Measurements from ENCODE around the gene WDR43. TPM values are rescaled to one million over a fixed set of nuclear protein-coding genes. Genes with fewer than 3 reads are reported as not detected.

WDR43 gene
- total and polyA plus RNA-seq, 12 donors = 7.2 to 69.8 (median 31.2) TPM

DNA sequence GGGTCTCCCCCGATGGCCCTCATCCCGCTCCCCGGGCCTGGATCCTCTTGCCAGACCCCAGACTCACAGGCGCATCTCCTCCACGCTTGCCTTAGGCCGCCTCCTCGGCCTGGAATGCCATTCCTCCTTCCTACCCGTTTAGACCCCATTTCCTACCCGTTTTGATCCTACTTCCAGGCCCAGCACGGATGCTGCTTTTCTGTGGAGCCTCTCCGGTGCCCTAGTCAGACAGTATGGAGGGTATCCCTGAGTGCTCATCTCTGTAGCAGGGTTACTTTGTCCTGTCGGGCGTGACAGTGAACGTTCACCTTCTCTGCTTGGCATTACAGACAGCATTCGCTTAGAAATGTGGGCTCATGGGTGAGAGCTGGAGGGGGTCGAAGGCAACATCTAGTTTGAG is 96.0 kb downstream of the WDR43 start:
- intact Hi-C loops (cut with DNase I) = no loop called here
- H3K27ac ChIP-seq = peak overlapping the region in 1 of 5 donors; percentile 16
- H3K9me3 ChIP-seq (replicated peaks in 1 of 3) = no peaks in the 10 kb centered on the region
- no peak for DNase-seq
- WGBS, 4 donors = 79 to 86% (median 83%) methylated on average over 16 of the region's 16 CpGs
- H3K4me3 ChIP-seq = no peak overlapping the region
- no peaks in the 10 kb centered on the region for H3K4me1 ChIP-seq (replicated peaks in 1 of 2)
- TF ChIP-seq, protein P1, sequence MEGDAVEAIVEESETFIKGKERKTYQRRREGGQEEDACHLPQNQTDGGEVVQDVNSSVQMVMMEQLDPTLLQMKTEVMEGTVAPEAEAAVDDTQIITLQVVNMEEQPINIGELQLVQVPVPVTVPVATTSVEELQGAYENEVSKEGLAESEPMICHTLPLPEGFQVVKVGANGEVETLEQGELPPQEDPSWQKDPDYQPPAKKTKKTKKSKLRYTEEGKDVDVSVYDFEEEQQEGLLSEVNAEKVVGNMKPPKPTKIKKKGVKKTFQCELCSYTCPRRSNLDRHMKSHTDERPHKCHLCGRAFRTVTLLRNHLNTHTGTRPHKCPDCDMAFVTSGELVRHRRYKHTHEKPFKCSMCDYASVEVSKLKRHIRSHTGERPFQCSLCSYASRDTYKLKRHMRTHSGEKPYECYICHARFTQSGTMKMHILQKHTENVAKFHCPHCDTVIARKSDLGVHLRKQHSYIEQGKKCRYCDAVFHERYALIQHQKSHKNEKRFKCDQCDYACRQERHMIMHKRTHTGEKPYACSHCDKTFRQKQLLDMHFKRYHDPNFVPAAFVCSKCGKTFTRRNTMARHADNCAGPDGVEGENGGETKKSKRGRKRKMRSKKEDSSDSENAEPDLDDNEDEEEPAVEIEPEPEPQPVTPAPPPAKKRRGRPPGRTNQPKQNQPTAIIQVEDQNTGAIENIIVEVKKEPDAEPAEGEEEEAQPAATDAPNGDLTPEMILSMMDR (IDR thresholded peaks at IDR 0.05) = no peak
- no peak for TF ChIP-seq POLR2A (IDR thresholded peaks at IDR 0.05)
- H3K27me3 ChIP-seq = no peaks in the 10 kb centered on the region
- no peaks in the 10 kb centered on the region for H3K36me3 ChIP-seq (replicated peaks in 1 of 2)

DNA sequence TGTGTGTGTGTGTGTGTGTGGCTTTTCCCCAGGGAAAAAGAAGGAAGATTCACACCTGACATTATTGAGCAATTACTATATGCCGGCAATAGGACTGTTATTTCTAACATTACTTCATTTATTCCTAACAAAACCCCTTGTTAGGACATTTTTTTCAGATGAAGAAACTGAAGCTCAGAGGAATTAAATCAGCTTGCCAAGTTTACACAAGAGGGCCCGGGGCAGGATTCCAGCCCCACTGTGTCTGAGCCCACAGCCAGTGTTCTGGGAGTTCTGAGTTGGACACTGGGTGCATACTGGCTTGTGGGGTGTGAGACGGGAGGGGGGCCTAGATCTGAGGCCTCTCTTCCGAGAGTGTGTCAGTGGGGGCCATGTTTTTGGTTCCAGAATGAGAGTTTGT is 96.6 kb downstream of the WDR43 start:
- intact Hi-C loops (cut with DNase I) = no loop called here
- Histone ChIP-seq H3K4me3 (no peak overlapping the region), H3K9me3 (replicated peaks in 1 of 3) (no peaks in the 10 kb centered on the region), H3K27ac (peak overlapping the region in 1 of 5 donors; percentile 16), H3K27me3 (no peaks in the 10 kb centered on the region), H3K36me3 (replicated peaks in 1 of 2) (no peaks in the 10 kb centered on the region), H3K4me1 (replicated peaks in 1 of 2) (no peaks in the 10 kb centered on the region)
- no peak for TF ChIP-seq POLR2A (IDR thresholded peaks at IDR 0.05)
- TF ChIP-seq, protein P1 (IDR thresholded peaks at IDR 0.05) = no peak
- 73 to 84% (median 78%) methylated on average over 1 to 4 of the region's 4 CpGs for WGBS, 4 donors
- peak in 2 of 7 donors; percentile 27 to 35 for DNase-seq

DNA sequence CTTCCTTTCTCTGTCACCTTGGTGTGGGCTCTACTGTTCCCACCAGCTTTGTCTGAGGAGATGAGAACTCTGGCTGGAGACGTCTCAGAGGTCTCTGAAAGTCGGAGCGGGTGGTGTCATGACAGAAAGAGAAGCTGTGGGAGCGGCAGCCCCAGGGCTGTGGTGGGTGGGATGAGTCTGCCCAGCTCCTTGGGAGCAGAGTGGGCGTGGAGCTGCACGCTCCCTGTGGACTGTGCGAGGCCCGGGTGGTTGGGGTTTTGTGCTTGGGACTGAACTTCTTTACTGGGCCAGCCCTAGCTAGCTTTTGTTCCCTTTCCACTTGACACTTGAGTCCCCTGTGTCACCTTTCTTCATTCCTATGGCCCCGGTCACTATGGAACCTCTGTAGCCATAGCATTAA is 97.0 kb downstream of the WDR43 start:
- no peaks in the 10 kb centered on the region for H3K36me3 ChIP-seq (replicated peaks in 1 of 2)
- H3K9me3 ChIP-seq (replicated peaks in 1 of 3) = no peaks in the 10 kb centered on the region
- no peak overlapping the region for H3K27ac ChIP-seq
- no peaks in the 10 kb centered on the region for H3K4me1 ChIP-seq (replicated peaks in 1 of 2)
- WGBS, 4 donors = 85 to 90% (median 86%) methylated on average over 4 to 9 of the region's 9 CpGs
- H3K27me3 ChIP-seq = no peaks in the 10 kb centered on the region
- TF ChIP-seq POLR2A (IDR thresholded peaks at IDR 0.05) = no peak
- TF ChIP-seq, protein P1 (IDR thresholded peaks at IDR 0.05) = no peak
- no peak for DNase-seq
- intact Hi-C loops (cut with DNase I) = no loop called here
- H3K4me3 ChIP-seq = no peak overlapping the region

DNA sequence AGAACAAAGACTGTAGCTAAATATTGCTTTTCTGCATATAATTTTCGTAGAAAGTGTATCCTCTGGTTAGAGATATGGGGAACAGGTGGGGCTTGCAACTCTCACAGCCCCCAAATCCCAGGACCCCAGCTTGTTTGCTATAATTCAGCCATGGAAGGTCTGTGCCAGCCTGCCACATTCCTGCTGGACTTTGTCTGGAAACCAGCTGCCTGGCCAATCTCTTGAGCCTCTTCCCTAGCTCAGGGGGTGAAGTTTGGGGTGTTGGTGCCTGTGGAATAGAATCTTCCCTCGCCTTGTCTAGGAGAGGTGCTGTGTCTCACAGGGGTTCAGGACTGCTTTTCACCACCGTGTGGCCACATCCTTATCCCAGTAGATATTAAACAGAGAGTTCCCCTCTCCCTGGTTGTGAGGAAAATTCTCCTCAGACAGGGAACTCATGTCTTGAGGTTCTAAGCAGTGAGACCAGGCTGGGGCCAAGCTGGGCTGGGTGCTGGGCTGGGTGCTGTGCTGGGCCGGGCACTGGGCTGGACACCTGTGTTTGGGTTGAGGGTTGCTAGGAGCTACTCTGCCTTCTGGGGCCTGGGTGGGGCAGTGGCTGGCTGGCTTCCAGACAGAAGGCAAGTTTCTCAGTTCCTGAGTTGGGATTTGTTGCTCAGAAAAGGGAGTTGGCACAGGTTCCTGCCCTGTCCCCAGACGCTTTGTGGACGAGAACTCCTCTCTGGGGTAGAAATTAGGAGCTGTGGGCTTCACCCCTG is 98.9 kb downstream of the WDR43 start:
- WGBS, 4 donors = 79 to 87% (median 86%) methylated on average over 6 of the region's 6 CpGs
- H3K27ac ChIP-seq = no peak overlapping the region
- no peaks in the 10 kb centered on the region for H3K4me1 ChIP-seq (replicated peaks in 1 of 2)
- no peaks in the 10 kb centered on the region for H3K36me3 ChIP-seq (replicated peaks in 1 of 2)
- intact Hi-C loops (cut with DNase I) = no loop called here
- no peak for DNase-seq
- H3K27me3 ChIP-seq = no peaks in the 10 kb centered on the region
- TF ChIP-seq POLR2A (IDR thresholded peaks at IDR 0.05) = no peak
- TF ChIP-seq, protein P1 (IDR thresholded peaks at IDR 0.05) = no peak
- H3K9me3 ChIP-seq (replicated peaks in 1 of 3) = no peaks in the 10 kb centered on the region
- no peak overlapping the region for H3K4me3 ChIP-seq

Data from adrenal gland (tissue), 12 donors.